Bronchial epithelial cell (primary cell): ENCODE data around the gene PLA1A. TPM values are rescaled to one million over a fixed set of nuclear protein-coding genes. Genes with fewer than 3 reads are reported as not detected.

Source experiments
- DNase-seq: peaks from one replicate; pipeline ENCODE4 v3.0.0-alpha.2; 2010; ENCODE audit warnings: low read depth
- FAIRE-seq: peaks from 2 replicates; lab custom pipeline; 2011; peaks lifted over from hg19 to GRCh38; lab: Jason Lieb, UNC
- H3K27me3 ChIP-seq: 2 replicates; pipeline ENCODE4 v1.5.1; 2011; ENCODE audit warnings: low read length; ENCODE audit not compliant: control insufficient read depth, insufficient read depth
- H3K36me3 ChIP-seq: 2 replicates; pipeline ENCODE4 v1.5.1; 2011; ENCODE audit warnings: low read length; ENCODE audit not compliant: control insufficient read depth, insufficient read depth
- H3K4me3 ChIP-seq: 2 replicates; pipeline ENCODE4 v1.5.1; 2011; ENCODE audit warnings: mild to moderate bottlenecking, low read depth, low read length, control low read depth
- total RNA-seq: library from RNA; depleted of rRNA; stranded (reverse); fragments of >200 nt; gene quantifications from 2 replicates; pipeline ENCODE4 v1.2.1, GENCODE V29; 2014
- TF ChIP-seq, protein P1 (sequence below): IDR thresholded peaks from 2 replicates; pipeline ENCODE4 v1.5.1; 2011; ENCODE audit warnings: mild to moderate bottlenecking, moderate library complexity, low read length, control low read depth, inconsistent platforms; ENCODE audit not compliant: insufficient read depth, severe bottlenecking

Gene PLA1A
- total RNA-seq, 1 donor from 2014 or later, result not detected

DNA sequence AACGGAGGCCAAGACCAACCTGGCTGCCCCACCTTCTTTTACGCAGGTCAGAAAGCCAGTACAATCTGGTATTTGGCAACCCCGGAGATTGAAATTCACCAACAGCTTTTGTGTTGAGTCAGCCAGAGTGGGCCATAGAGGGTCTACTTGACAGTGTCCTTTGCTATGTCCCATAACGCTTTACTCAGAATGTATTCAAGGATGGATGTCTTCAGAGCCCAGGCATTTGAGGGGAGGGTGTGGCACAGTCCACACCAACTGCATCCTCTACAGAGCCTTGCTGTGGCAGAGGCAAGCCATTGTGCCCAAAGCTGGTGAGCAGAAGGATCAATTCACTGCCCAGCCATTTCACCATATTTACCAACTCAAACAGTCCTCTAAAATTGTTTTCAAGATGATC, 18.4 kb downstream of the PLA1A start:
- Histone ChIP-seq H3K4me3 (no peak overlapping the region), H3K36me3 (no peaks in the 10 kb centered on the region), H3K27me3 (peaks cover 2% of the 10 kb centered on the region)
- no peak for DNase-seq
- TF ChIP-seq, protein P1, sequence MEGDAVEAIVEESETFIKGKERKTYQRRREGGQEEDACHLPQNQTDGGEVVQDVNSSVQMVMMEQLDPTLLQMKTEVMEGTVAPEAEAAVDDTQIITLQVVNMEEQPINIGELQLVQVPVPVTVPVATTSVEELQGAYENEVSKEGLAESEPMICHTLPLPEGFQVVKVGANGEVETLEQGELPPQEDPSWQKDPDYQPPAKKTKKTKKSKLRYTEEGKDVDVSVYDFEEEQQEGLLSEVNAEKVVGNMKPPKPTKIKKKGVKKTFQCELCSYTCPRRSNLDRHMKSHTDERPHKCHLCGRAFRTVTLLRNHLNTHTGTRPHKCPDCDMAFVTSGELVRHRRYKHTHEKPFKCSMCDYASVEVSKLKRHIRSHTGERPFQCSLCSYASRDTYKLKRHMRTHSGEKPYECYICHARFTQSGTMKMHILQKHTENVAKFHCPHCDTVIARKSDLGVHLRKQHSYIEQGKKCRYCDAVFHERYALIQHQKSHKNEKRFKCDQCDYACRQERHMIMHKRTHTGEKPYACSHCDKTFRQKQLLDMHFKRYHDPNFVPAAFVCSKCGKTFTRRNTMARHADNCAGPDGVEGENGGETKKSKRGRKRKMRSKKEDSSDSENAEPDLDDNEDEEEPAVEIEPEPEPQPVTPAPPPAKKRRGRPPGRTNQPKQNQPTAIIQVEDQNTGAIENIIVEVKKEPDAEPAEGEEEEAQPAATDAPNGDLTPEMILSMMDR, result no peak
- FAIRE-seq, result no peak

DNA sequence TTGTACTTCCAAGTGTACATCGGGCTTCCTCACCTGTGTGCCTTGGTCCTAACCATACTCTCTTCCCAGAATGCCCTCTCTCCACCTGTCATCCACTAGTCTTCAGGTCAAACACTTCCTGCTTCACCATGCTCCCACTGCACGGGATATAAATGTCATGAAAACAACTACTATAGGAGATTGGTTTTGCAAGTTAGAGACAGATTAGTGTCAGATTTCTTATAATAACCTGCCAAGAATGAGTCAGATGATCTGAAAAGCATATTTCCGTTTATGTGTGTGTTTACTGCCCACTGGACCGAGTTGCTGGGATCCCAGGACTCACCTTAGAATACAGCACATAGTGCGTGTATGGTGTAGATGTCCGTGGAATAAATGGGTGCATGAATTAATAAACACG, 21.4 kb downstream of the PLA1A start:
- H3K27me3 ChIP-seq, result peaks cover 2% of the 10 kb centered on the region
- DNase-seq (peak; percentile 39), FAIRE-seq (no peak)
- H3K36me3 ChIP-seq, result no peaks in the 10 kb centered on the region
- TF ChIP-seq, protein P1, result no peak
- no peak overlapping the region for H3K4me3 ChIP-seq

DNA sequence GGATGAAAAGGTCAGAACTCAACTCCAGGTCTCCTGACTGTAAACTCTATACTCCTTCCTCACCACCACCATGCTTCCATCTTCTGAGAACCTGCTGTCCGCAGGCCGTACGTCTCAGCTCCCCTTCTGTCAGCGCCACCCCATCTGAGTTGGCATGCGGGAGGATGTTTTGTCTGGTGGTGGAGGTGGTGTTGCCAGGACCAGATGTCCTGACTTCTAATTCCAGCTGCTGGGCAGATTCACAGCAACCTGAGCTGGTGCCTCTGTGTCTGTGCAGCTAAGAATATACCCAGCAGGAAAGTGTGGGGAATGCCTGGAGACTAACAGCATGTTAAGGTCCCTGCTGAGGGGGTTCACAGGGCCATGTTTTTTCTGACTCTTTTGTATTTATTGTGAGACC, 23.2 kb downstream of the PLA1A start:
- DNase-seq (no peak), FAIRE-seq (peak; percentile 23)

DNA sequence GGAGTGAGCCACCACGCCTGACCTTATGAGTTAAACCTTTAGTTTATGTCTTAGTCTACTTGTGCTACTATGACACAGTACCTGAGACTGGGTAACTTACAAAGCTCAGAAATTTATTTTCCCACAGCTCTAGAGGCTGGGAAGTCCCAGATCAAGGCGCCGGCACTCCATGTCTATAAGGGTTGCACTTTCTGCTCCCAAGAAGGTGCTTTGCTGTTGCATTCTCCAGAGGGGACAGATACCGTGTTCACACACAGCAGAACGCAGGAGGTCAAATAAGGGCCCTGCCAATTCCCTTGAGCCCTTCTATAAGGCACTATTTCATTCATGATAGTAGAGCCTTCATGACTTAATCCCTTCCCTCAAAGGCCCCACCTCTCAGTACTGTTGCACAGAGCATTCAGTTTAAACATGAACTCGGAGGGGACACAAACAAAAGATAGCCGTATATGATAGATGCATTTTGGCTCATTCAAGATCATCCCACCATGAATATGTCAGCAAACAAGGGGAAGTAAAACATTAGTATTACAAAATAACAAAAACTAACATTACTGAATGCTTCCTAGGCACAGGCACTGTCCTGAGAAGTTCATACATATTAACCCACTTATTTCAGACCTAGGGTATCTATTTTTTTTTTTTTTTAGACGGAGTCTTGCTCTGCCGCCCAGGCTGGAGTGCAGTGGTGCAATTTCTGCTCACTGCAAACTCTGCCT, 26.5 kb downstream of the PLA1A start:
- H3K4me3 ChIP-seq, result no peak overlapping the region
- TF ChIP-seq, protein P1, result no peak
- FAIRE-seq (no peak), DNase-seq (no peak)
- no peaks in the 10 kb centered on the region for H3K27me3 ChIP-seq
- no peaks in the 10 kb centered on the region for H3K36me3 ChIP-seq

More for the DNA sequence above, 23.2 kb downstream of the PLA1A start:
- Histone ChIP-seq H3K27me3 (peaks cover 2% of the 10 kb centered on the region), H3K36me3 (no peaks in the 10 kb centered on the region), H3K4me3 (no peak overlapping the region)
- TF ChIP-seq, protein P1, result no peak

DNA sequence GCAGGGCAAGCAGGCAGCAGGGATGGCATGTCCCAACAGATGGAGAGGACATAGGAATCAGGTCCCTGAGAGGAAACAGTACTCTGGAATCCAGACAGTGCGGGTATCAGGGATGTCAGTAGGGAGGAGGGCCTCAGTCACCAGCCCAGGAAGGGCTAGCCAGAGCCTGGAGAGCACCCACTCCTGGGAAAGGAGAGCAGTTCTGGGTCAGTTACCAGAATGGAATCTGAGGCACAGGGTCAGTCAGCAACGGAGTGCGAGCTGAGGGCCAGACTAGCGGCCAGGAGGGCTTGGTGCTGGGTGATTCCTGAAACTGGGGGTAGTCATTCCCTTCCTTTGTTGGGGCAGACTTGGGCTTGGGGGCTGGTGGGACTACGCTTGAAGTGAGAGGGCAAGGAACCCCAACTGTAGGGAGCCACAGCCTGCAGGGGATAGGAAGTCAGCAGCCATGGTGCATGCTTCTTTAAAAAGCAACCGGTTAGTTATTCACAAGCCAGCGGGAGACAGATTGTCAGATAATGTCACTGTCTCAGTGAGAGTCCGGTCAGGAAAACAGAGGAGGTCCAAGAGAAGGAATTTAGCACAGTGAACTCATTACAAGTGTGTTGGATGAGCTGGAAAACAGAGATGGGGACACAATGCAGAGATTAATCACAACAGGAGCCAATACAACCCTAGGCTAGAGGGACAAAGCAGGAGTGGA, 27.9 kb downstream of the PLA1A start:
- TF ChIP-seq, protein P1, result no peak
- H3K4me3 ChIP-seq, result no peak overlapping the region
- no peaks in the 10 kb centered on the region for H3K27me3 ChIP-seq
- DNase-seq (no peak), FAIRE-seq (no peak)
- H3K36me3 ChIP-seq, result no peaks in the 10 kb centered on the region
